ENCODE results near the gene NUDT5.

GRCh38 chr10:12165036-12165435 is 30.7 kb downstream of the NUDT5 start:
- TF ChIP-seq POLR2AphosphoS5 (IDR thresholded peaks at IDR 0.05; ENCODE audit: insufficient read depth in 1 of 2, low read depth in 1 of 2) (no peak), CTCF (IDR thresholded peaks at IDR 0.05) (no peak)

All from vagina (tissue), 2 donors.